Upper lobe of right lung (tissue), 1 donor: ENCODE measurements around the gene DHX15. TPM values are rescaled to one million over a fixed set of nuclear protein-coding genes. Genes with fewer than 3 reads are reported as not detected.

Source experiments
- ATAC-seq: fragments of 200-7000 bp; cut with Tn5 transposase; one replicate; pipeline ENCODE4 v1.9.1; 2020; ENCODE audit warnings: mild to moderate bottlenecking, moderate library complexity
- DNase-seq: peaks from one replicate; pipeline ENCODE4 v3.0.0-alpha.2; 2020
- H3K27ac ChIP-seq: fragments of 200-600 bp; one replicate; pipeline ENCODE4 v1.8.0; 2022
- H3K27me3 ChIP-seq: fragments of 200-600 bp; one replicate; pipeline ENCODE4 v1.8.0; 2022; ENCODE audit warnings: mild to moderate bottlenecking
- H3K36me3 ChIP-seq: fragments of 200-600 bp; one replicate; pipeline ENCODE4 v1.8.0; 2022
- H3K4me1 ChIP-seq: fragments of 200-600 bp; one replicate; pipeline ENCODE4 v1.8.0; 2022
- H3K4me3 ChIP-seq: fragments of 200-600 bp; one replicate; pipeline ENCODE4 v1.8.0; 2022; ENCODE audit warnings: mild to moderate bottlenecking
- H3K9me3 ChIP-seq: fragments of 200-600 bp; one replicate; pipeline ENCODE4 v1.8.0; 2022
- CTCF ChIP-seq: fragments of 200-600 bp; IDR thresholded peaks from one replicate; pipeline ENCODE4 v1.8.0; 2022; ENCODE audit warnings: antibody characterized with exemption
- intact Hi-C: fragments of 100-400 bp; cut with DNase I; formaldehyde crosslinking; loops from one replicate; pipeline ENCODE4 v1.11.0; 2022
- total RNA-seq: library from RNA; stranded (reverse); fragmentation: NEBNext Ultra II Directional; extraction: Animal tissue kit (Norgen Biotek cat#: 25700); gene quantifications from one replicate; pipeline ENCODE4 v1.2.1, GENCODE V29; 2021
- donor health status: DM: no; HTN: yes; CAD: no; lungs with severe emphysema.

Gene DHX15
- total RNA-seq, 1 donor from 2014 or later = 101 TPM

GRCh38 chr4:24570574-24571236 is 13.6 kb downstream of the DHX15 start:
- DNase-seq = no peak
- no peak for ATAC-seq
- intact Hi-C loops = no loop called here

GRCh38 chr4:24570172-24570571 is 14.2 kb downstream of the DHX15 start:
- intact Hi-C loops = no loop called here
- ATAC-seq (no peak), DNase-seq (no peak)
- H3K4me1 ChIP-seq = peaks cover 38% of the 10 kb centered on the region
- H3K9me3 ChIP-seq = no peaks in the 10 kb centered on the region
- no peak overlapping the region for H3K27ac ChIP-seq
- H3K27me3 ChIP-seq = no peaks in the 10 kb centered on the region
- peaks cover 56% of the 10 kb centered on the region for H3K36me3 ChIP-seq
- no peak for TF ChIP-seq CTCF
- H3K4me3 ChIP-seq = no peak overlapping the region

More at GRCh38 chr4:24570574-24571236, 13.6 kb downstream of the DHX15 start:
- no peaks in the 10 kb centered on the region for H3K27me3 ChIP-seq
- no peak for TF ChIP-seq CTCF
- no peaks in the 10 kb centered on the region for H3K9me3 ChIP-seq
- H3K36me3 ChIP-seq = peaks cover 61% of the 10 kb centered on the region
- no peak overlapping the region for H3K27ac ChIP-seq
- H3K4me3 ChIP-seq = no peak overlapping the region
- H3K4me1 ChIP-seq = peaks cover 36% of the 10 kb centered on the region

DNA sequence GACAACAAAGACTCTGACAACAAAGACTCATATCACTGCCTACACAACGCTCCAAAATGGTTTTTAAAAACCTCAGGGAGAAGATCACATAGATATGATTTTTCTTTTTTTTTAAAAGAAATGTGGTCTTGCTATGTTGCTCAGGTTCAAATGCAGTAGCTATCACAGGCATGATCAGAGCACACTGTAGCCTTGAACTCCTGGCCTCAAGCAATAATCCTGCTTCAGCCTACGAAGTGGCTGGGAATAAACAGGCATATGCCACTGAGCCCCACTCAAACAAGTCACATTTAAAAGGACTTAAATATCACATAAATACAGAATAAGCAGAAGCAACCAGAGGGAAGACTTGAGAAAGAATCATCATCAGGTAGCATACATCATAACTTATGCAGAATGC is 14.7 kb downstream of the DHX15 start:
- H3K4me1 ChIP-seq = peaks cover 43% of the 10 kb centered on the region
- H3K36me3 ChIP-seq = peaks cover 51% of the 10 kb centered on the region
- intact Hi-C loops = no loop called here
- TF ChIP-seq CTCF = no peak
- H3K27me3 ChIP-seq = no peaks in the 10 kb centered on the region
- H3K27ac ChIP-seq = no peak overlapping the region
- DNase-seq (no peak), ATAC-seq (no peak)
- no peaks in the 10 kb centered on the region for H3K9me3 ChIP-seq
- H3K4me3 ChIP-seq = no peak overlapping the region

DNA sequence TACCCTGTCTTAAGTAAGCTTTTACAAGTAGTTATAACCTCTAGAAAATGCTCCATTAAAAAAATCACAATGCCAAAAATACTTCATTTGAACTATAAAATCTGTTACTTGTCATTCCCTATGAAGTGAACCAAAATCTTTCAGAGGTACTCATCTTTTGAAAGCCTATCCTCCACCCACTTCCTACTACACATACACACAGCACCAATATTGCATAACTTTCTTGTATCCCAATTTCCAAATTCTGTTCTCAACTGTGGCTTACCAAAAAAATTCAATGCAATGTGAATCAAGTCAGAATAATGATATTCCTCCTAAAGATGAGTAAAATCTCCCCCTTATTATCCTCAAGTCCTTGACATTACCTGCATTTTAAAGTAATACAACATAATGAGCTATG is 15.9 kb downstream of the DHX15 start:
- H3K4me3 ChIP-seq = no peak overlapping the region
- intact Hi-C loops = no loop called here
- H3K4me1 ChIP-seq = peaks cover 45% of the 10 kb centered on the region
- ATAC-seq (no peak), DNase-seq (no peak)
- no peak for TF ChIP-seq CTCF
- H3K36me3 ChIP-seq = peaks cover 38% of the 10 kb centered on the region
- H3K27me3 ChIP-seq = no peaks in the 10 kb centered on the region
- H3K27ac ChIP-seq = no peak overlapping the region
- H3K9me3 ChIP-seq = no peaks in the 10 kb centered on the region

DNA sequence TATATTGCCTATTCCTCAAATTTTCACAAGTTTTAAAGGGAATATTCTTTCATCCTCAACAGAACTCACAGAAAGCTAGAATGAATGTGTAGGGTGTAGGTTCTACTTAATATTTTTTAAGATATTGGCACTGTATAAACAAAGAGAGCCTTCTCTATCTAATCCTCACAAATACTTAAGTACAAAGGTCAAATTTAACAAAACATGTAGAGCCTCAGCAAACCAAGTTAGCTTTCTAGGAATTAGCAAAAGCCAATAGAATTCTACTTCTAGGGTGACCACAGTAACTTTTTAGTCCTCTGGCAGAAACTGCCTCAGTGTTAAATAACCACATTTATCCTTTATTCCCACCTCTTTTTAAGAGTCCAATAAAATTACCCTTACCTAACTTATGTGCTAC is 19.3 kb downstream of the DHX15 start:
- Histone ChIP-seq H3K9me3 (no peaks in the 10 kb centered on the region), H3K36me3 (peaks cover 6% of the 10 kb centered on the region), H3K27ac (no peak overlapping the region), H3K27me3 (no peaks in the 10 kb centered on the region), H3K4me3 (no peak overlapping the region), H3K4me1 (peaks cover 27% of the 10 kb centered on the region)
- no peak for DNase-seq
- TF ChIP-seq CTCF = no peak
- intact Hi-C loops = no loop called here
- ATAC-seq = no peak

DNA sequence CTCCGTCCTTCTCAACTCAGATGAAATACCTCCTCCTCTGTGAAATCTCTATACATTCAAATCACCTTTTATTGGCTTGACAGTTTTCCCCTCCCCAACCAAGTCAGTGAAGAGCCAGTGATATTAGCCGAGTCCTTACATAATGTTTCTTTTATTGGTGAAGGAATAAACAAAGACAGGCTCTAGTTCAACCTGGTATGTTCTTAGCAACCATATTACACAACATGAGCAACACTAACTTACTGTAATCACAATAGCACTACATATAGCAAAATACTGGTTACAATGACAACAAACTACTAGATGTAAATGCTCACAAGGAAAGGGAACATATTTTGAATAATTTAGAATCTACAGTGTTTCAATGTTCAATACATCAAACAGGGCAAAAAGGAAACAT is 19.9 kb downstream of the DHX15 start:
- H3K4me3 ChIP-seq = no peak overlapping the region
- intact Hi-C loops = no loop called here
- no peak overlapping the region for H3K27ac ChIP-seq
- DNase-seq (no peak), ATAC-seq (no peak)
- H3K36me3 ChIP-seq = peaks cover under 1% of the 10 kb centered on the region
- H3K27me3 ChIP-seq = no peaks in the 10 kb centered on the region
- H3K4me1 ChIP-seq = peaks cover 22% of the 10 kb centered on the region
- no peaks in the 10 kb centered on the region for H3K9me3 ChIP-seq
- no peak for TF ChIP-seq CTCF
